Loucy (cell line): Measurements from ENCODE around the gene FBLN5.

Experiments used
- H2AFZ ChIP-seq: fragments of 200-600 bp; sonication (generic); 2 replicates; pipeline ENCODE4 v1.6.0; 2016; ENCODE audit warnings: antibody characterized with exemption, mild to moderate bottlenecking, low read length, moderate library complexity
- H3F3A ChIP-seq: fragments of 200-600 bp; 2 replicates; pipeline ENCODE4 v1.6.0; 2016; ENCODE audit warnings: antibody characterized with exemption, low read depth, mild to moderate bottlenecking
- H3K27me3 ChIP-seq: fragments of 200-600 bp; sonication (generic); 2 replicates; pipeline ENCODE4 v1.6.1; 2014; ENCODE audit warnings: low read length, mild to moderate bottlenecking; ENCODE audit not compliant: insufficient read depth, poor library complexity, severe bottlenecking
- H3K36me3 ChIP-seq: fragments of 200-600 bp; sonication (generic); 2 replicates; pipeline ENCODE4 v1.6.1; 2016; ENCODE audit warnings: low read length; ENCODE audit not compliant: insufficient read depth
- H3K4me1 ChIP-seq: fragments of 200-600 bp; sonication (generic); 2 replicates; pipeline ENCODE4 v1.5.1; 2014; ENCODE audit warnings: low read length, mild to moderate bottlenecking; ENCODE audit not compliant: insufficient read depth, poor library complexity, severe bottlenecking
- H3K4me2 ChIP-seq: fragments of 200-600 bp; sonication (generic); 2 replicates; pipeline ENCODE4 v1.6.0; 2014; ENCODE audit warnings: antibody characterized with exemption, low read length, low read depth, mild to moderate bottlenecking; ENCODE audit not compliant: poor library complexity, severe bottlenecking
- H3K4me3 ChIP-seq: fragments of 200-600 bp; sonication (generic); 2 replicates; pipeline ENCODE4 v1.5.1; 2014; ENCODE audit warnings: low read length, mild to moderate bottlenecking, mixed read lengths; ENCODE audit not compliant: poor library complexity, severe bottlenecking
- H3K79me2 ChIP-seq: fragments of 200-600 bp; sonication (generic); 2 replicates; pipeline ENCODE4 v1.6.1; 2014; ENCODE audit warnings: low read length; ENCODE audit not compliant: insufficient read depth
- H3K9ac ChIP-seq: fragments of 200-600 bp; sonication (generic); 2 replicates; pipeline ENCODE4 v1.6.0; 2014; ENCODE audit warnings: mild to moderate bottlenecking, low read depth, low read length, moderate library complexity; ENCODE audit not compliant: poor library complexity, severe bottlenecking
- H3K9me2 ChIP-seq: fragments of 200-600 bp; sonication (generic); replicated peaks from 2 replicates; pipeline ENCODE4 v1.6.1; 2016; ENCODE audit warnings: low read depth, low read length, mixed read lengths
- H3K9me3 ChIP-seq: fragments of 200-600 bp; sonication (generic); 2 replicates; pipeline ENCODE4 v1.6.1; 2014; ENCODE audit warnings: mild to moderate bottlenecking, antibody characterized with exemption, low read length, low read depth; ENCODE audit not compliant: insufficient read depth
- H4K20me1 ChIP-seq: fragments of 200-600 bp; sonication (generic); 2 replicates; pipeline ENCODE4 v1.6.0; 2014; ENCODE audit warnings: antibody characterized with exemption, low read length, mild to moderate bottlenecking; ENCODE audit not compliant: insufficient read depth, poor library complexity, severe bottlenecking
- CTCF ChIP-seq: fragments of 200-600 bp; sonication (generic); conservative IDR thresholded peaks from 2 replicates; pipeline ENCODE4 v1.5.1; 2014; ENCODE audit warnings: mild to moderate bottlenecking, antibody characterized with exemption, low read length
- EZH2phosphoT487 ChIP-seq: fragments of 200-600 bp; IDR thresholded peaks from 2 replicates; pipeline ENCODE4 v1.6.1; 2018; ENCODE audit warnings: antibody characterized with exemption, mild to moderate bottlenecking, moderate library complexity, borderline replicate concordance

FBLN5 gene

GRCh38 chr14:91904956-91905645, 42.4 kb downstream of the FBLN5 start:
- Histone ChIP-seq H3K4me3 (no peak overlapping the region), H3K9ac (no peak overlapping the region), H3F3A (no peaks in the 10 kb centered on the region), H3K9me3 (no peaks in the 10 kb centered on the region), H3K79me2 (no peaks in the 10 kb centered on the region), H3K4me1 (no peaks in the 10 kb centered on the region), H3K9me2 (no peaks in the 10 kb centered on the region), H2AFZ (no peak overlapping the region), H3K27me3 (no peaks in the 10 kb centered on the region), H4K20me1 (no peaks in the 10 kb centered on the region), H3K4me2 (no peak overlapping the region), H3K36me3 (no peaks in the 10 kb centered on the region)
- no peak for TF ChIP-seq CTCF
- TF ChIP-seq EZH2phosphoT487 = no peak

GRCh38 chr14:91904483-91904882, 43.0 kb downstream of the FBLN5 start:
- no peak overlapping the region for H3K4me2 ChIP-seq
- no peaks in the 10 kb centered on the region for H3K79me2 ChIP-seq
- H3K9me2 ChIP-seq = no peaks in the 10 kb centered on the region
- H2AFZ ChIP-seq = no peak overlapping the region
- H3K4me1 ChIP-seq = no peaks in the 10 kb centered on the region
- TF ChIP-seq EZH2phosphoT487 (no peak), CTCF (no peak)
- no peak overlapping the region for H3K4me3 ChIP-seq
- no peaks in the 10 kb centered on the region for H3K27me3 ChIP-seq
- no peaks in the 10 kb centered on the region for H3F3A ChIP-seq
- H3K9ac ChIP-seq = no peak overlapping the region
- H3K36me3 ChIP-seq = no peaks in the 10 kb centered on the region
- no peaks in the 10 kb centered on the region for H3K9me3 ChIP-seq
- no peaks in the 10 kb centered on the region for H4K20me1 ChIP-seq

GRCh38 chr14:91903070-91903469, 44.4 kb downstream of the FBLN5 start:
- Histone ChIP-seq H3F3A (no peaks in the 10 kb centered on the region), H3K79me2 (no peaks in the 10 kb centered on the region), H2AFZ (no peak overlapping the region), H3K4me2 (no peak overlapping the region), H3K9ac (no peak overlapping the region), H3K9me3 (no peaks in the 10 kb centered on the region), H3K36me3 (no peaks in the 10 kb centered on the region), H3K4me1 (no peaks in the 10 kb centered on the region), H3K9me2 (no peaks in the 10 kb centered on the region), H3K4me3 (no peak overlapping the region), H4K20me1 (no peaks in the 10 kb centered on the region), H3K27me3 (no peaks in the 10 kb centered on the region)
- TF ChIP-seq EZH2phosphoT487 (no peak), CTCF (no peak)
